Activated CD4-positive, CD25-positive, alpha-beta regulatory T cell treated with anti-CD3 and anti-CD28 coated beads, Interleukin-2, amount 50 U/mL, for 24 hours (primary cell): Measurements from ENCODE around the gene FBXO27.
"Not testable (repeated sequence)": the region's sequence is repeated elsewhere in the genome, so short reads cannot be mapped to it uniquely, and the experiment has no call there.

Experiments used
- ATAC-seq, 2 donors: fragments of 150-1000 bp; cut with Tn5 transposase; one replicate each; pipeline ENCODE4 v1.10.0; 2021; ENCODE audit warnings: mild to moderate bottlenecking in 1 of 2, moderate library complexity in 1 of 2

FBXO27 gene

DNA sequence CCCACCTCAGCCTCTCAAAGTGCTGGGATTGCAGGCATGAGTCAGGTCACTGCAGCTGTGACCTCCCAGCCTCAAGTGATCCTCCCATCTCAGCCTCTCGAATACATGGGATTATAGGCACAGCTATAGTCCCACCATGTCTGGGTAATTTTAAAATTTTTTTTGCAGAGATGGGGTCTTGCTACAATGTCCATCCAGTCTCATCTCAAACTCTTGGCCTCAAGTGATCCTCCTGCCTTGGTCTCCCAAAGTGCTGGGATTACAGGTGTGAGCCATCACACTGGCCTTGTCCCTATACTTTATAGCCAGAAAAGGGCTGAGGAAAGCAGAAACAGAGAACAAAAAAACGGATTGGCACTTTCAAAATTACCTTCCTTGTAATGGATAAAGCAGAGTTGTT lies 4.8 kb upstream of the FBXO27 start:
- ATAC-seq, result no peak

DNA sequence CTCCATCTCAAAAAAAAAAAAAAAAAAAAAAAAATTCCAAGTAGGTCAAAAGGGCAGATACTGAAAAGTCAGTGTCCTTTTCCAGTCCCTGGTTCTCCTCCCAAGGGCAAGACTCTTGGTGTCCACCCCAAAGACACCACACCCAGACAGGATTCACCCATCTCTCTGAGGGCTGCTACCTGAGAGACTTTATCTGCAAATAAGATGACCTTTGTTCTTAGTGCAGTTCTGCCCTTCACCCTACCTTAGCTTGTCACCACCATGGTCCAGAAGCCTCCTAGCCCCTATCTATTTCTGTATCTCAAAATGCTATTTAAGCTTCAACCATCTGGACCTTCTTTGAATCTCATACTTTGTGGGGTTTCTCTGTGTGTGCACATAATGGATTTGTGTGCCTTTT lies 4.2 kb upstream of the FBXO27 start:
- no peak for ATAC-seq

DNA sequence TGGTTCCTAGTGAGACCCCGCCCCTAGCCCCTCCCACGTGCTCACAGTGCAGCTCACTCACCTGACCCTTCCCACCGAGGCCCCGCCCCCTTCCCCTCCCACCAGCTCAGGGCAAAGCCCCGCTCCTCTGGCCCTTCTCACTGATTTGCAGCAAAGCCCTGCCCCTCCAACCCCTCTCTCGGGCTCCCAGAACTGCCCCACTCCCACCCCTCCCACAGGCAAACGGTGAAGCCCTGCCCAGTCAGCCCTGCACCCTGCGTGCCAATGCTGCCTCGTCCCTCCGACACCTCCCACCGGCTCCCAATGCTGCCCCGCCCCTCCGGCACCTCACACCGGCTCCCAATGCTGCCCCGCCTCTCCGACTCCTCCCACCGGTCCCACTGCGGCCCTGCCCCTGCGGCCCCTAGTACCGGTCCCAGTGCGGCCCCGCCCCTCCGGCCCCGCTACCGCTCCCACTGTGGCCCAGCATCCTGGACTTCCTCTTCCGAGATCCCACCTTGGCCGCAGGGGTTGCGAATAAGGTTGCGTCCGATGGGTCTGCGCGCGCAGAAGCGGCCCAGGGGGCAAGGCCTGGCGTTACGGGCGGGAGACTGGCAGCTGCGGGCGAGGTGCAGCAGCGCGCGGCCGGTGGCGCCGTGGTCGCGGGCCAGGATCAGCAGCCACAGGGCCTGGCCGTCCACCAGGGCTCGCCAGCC lies 834 bp downstream of the FBXO27 start:
- peak; percentile 91 to 93 for ATAC-seq

DNA sequence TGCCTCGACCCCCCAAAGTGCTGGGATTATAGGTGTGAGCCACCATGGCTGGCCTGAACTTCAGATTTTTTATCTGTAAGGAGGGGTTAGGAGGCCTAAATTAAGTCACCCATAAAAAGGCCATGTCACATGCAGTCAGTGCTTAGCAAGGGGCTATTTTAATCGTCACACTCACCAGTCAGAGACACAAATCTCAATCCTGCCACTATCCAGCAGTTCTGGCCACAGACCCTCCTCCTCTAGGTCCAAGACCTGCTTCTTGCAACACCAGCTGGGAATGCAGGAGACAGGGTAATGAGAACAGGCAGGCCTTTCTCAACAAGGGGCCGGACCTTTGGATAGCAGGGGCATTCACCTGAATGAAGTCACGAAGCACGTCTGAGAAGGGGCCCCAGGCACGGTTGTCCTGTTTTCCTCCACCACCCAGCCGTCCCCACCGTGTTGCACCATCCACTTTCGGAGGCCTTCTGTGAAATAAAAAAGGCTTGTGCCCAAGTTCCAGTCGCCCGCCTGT lies 1.4 kb downstream of the FBXO27 start:
- no peak for ATAC-seq

DNA sequence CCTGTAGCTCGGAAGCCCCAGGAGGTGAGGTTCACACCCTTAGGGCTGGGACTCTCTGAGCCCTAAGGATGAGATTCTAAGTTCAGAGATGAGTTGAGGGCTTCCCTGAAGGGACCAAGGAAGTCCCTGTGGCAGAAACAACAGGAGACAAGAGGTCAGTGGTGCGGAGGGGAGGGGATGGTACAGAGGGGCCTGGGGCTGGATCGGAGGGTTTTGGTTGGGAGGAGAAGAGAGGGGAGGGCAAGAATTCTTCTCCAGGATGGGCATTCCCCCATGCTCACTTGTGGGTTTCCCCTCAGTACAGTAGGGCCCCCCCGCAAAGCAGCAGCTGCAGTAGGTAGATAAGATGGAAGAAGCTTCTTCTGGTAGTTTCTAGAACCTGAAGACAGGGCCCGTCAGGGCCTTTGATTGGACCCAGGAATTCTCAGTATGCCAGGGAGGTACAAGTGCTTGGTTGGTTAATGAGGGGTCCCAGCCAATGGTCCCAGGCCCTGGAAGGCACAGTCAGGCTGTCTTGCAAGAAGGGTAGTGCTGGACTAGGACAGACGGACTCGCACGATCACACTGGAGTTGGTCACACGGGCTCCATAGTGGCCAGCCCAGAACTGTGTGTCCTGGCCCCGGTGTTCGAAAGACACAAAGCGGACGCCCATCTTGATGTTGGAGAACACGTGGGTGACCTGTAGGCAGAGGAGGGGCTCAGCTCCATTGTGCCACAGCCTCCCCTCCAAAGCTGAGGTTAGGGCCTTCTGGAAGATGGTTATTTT lies 7.3 kb downstream of the FBXO27 start:
- no peak for ATAC-seq

DNA sequence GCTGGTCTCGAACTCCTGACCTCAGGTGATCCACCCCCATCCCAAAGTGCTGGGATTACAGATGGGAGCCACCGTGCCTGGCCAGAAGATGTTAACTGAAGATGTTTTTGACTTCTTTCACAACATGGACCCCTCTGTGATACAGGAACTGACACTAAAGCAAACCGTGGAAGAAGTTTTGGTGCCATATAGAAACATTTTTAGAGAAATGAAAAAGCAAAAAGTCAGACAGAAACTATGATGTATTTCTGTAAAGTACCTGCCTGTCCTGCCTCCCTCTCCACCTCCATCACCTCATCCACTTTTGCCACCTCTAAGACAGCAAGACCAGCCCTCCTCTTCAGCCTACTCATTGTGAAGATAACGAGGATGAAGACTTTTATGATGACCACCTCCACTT lies 11.3 kb downstream of the FBXO27 start:
- ATAC-seq, result no peak

DNA sequence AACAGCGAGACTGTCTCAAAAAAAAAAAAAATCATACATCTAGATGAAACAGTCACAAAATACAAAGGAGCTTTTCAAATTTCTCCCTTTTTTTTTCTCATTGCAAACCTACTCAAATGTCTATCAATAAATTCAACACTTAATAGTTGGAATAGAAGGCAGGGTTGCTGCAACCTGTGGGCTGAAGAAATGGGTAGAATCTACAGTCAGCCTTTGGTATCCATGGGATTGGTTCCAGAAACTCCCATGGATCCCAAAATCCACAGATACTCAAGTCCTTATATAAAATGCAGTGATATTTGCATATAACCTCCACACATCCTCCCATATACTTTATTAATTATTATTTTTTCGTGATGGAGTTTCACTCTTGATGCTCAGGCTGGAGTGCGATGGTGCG lies 14.7 kb downstream of the FBXO27 start:
- ATAC-seq, result no peak

DNA sequence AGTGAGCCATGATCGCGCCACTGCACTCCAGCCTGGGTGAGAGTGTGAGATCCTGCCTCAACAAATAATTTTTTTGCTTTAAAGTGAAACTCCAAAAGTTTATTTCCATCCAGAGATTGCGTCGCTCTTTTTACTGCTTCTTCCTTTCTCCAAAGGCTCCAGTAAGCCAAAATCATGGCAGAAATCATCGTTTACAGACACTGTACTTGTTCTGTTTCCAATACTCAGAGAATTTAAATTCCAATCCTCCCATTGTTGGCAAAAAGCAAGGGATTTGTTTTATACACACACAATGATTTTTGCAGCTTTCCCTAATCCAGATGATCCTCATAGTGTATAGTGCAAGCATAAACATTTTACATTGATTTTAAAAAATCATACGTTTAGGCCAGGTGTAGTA lies 15.3 kb downstream of the FBXO27 start:
- no peak for ATAC-seq

DNA sequence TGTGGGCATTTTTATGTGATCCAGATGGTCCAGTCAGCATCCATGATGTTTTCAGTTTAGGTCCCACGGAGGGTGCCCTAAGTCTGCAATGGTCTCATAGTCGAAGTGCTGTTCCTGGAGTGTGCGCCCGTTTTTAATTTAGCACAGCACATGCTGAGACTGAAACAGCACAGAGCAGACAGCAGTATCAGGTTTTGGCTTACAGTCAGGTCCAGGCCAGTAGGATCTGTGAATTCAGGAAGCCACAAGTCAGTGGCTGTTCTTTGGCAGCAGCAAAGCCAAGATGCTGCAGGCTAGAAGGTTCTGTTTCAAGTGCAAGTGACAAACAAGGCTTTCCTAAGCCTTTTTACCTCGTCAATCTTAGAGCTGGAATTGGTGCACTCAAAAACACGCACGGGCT lies 18.3 kb downstream of the FBXO27 start:
- no peak for ATAC-seq

DNA sequence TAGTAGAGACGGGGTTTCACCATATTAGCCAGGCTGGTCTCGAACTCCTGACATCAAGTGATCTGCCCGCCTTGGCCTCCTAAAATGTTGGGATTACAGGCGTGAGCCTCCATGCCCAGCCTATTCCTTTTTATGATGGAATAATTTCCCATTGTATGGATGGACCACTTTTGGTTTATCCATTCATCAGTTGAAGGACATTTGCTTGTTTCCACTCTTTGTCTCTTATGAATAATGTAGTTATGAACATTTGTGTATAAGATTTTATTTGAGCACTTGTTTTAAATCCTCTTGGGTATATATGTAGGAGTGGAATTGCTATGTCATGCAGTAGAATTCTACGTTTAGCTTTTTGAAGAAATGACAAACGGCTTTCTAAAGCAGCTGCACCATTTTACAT lies 23.3 kb downstream of the FBXO27 start:
- no peak for ATAC-seq

DNA sequence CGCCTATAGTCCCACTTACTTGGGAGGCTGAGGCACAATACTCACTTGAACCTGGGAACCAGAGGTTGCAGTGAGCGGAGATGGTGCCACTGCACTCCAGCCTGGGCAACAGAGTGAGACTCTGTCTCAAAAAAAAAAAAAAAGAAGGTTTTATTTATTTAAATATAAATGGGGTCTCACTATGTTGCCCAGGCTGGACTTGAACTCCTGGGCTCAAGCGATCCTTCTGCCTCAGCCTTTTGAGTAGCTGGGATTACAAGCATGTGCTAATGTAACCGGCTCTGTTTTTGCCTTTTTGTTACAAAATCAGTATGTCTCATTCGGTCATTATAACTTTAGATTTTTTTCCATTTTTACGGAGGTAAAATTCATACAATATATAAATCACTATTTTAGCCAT lies 24.2 kb downstream of the FBXO27 start:
- ATAC-seq, result no peak

DNA sequence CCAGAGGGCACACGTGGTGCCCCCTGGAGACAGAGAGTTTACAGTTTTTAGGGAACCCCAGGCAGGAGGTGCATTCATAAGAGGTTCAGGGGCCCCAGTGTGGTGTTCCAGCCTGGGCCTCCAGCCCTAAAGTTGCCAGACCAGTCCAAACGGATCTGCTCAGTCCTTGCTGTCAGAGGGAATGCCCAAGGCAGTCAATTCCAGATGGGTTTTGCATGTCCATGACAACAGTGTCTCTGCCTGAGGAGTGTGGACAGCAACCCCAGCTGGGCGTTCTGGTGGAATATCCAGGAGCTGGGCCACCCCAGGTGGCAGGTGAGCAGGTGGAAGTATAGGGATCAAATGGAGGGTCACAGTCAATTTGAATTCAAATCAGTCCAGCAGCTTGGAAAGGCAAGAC lies 25.3 kb downstream of the FBXO27 start:
- no peak for ATAC-seq

DNA sequence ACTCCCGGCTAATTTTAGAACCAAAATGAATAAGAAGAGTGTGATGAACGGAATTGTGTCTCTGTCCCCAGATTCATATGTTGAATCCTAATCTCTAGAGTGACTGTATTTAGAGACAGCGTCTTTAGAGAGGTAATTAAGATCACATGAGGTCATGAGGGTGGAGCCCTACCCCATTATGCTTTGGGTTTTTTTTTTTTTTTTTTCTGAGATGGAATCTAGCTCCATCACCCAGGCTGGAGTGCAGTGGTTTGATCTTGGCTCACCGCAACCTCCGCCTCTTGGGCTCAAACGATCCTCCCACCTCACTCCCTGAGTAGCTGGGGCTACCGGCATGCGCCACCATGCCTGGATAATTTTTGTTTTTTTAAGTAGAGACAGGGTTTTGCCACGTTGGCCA lies 27.9 kb downstream of the FBXO27 start:
- ATAC-seq, result no peak

DNA sequence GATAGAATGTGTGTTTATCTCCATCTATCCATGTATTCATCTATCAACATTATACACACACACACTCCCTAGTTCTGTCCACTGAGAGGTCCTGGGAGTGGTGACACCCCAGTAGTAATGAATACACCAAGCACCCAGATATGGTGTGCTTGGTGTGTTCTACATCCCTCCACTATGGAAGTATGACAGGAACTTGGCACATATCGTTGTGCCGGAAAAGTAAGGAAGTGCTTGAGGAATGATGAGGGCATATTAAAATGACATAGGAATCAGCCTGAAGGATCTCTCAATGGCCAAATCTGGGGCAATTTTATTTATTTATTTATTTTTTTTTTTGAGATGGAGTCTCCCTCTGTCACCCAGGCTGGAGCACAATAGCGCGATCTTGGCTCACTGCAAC lies 28.6 kb downstream of the FBXO27 start:
- no peak for ATAC-seq

DNA sequence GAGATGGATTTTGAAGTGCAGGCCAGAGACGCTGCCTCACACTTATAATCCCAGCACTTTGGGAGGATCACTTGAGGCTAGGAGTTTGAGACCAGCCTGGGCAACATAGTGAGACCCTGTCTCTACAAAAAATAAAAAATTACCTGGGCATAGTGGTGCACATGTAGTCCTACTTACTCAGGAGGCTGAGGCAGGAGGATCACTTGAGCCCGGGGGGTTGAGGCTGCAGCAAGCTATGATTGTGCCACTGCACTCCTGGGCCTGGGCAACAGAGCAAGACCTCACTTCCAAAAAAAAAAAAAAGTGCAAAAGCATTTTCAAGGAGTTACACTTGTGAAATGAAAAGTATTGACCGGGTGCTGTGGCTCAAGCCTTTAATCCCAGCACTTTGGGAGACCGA lies 29.2 kb downstream of the FBXO27 start:
- ATAC-seq, result no peak

DNA sequence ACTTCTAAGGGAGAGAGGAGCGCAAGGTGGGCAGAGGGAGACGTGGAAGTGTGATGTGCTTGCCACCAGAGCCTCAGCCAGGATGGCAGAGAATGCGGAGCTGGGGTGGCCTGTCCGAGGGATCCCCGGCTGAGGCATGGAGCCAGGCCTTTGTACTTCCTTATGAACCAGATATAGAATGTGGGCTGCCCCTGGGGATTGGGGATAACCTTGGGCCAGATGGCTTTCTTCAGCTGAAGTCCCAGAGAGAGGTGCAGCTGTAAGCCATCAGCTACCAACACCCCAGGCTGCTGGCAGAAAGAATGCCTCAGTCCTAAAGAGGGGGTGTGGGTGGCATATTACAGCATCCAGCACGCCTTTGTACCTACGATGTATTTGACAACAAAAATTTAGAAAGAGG lies 31.3 kb downstream of the FBXO27 start:
- ATAC-seq, result no peak

DNA sequence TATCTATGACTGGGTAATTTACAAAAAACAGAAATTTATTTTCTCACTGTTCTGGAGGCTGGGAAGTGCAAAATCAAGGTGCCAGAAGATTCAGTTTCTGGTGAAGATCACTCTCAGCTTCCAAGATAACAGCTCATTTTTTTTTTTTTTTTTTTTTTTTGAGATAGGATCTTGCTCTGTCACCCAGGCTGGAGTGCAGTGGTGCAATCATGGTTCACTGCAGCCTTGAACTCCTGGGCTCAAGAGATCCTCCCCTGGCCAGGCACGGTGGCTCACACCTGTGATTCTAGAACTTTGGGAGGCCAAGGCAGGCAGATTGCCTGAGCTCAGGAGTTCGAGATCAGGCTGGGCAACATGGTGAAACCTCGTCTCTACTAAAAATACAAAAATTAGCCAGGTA lies 34.8 kb downstream of the FBXO27 start:
- ATAC-seq, result not testable (repeated sequence)

DNA sequence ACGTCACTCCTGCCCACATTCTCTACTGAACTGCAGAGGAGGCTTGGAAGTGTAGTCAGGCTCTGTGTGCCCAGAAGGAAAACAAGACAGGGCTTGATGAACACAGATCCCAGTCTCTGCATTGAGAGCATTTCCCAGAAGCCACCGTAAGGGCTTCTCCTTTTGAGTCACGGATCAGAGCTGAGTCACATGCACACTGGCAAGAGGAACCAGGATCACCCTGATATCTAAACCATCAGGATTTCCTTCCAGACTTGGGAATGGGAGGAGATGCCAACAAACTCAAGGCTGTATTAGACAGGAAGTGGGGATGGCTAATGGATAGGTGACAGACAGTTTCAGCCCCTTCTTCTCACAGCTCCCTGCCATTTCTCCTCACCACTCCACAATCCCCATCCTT lies 39.1 kb downstream of the FBXO27 start:
- ATAC-seq, result no peak

DNA sequence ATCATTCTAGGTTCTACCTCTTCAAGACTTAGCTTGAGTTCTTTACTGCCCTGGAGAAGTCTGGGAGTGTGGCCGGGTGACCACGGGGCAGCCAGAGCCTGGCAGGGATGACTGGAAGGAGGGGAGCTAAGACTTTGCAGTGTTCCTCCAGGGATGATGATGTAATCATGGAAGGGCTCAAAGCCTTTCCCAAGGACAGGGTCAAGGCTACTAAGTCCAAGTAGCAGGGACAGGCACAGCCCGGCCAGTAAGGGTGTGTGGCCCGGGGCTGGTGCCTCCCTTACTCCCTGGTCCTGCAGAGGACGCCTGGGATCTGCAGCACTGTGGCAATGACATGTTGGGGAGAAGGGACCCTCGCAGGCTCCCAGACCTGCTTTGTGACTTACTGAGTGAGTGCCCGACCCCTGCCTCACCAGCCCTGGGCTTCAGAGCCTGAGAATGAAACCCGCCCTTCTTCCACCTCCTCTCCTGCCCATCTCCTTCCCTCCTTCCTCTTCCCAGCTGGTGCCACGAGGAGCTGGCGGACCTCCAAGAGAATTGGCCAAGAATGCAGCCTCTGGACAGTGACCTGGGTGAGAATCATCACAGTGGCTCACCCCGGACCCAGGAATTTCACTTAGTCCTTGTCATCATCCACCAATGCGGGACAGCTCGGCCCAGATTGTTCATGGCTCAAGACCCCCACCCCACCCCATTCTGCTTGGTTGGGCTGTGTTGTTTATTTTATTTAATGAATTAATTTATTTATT lies 41.2 kb downstream of the FBXO27 start:
- ATAC-seq, result no peak

DNA sequence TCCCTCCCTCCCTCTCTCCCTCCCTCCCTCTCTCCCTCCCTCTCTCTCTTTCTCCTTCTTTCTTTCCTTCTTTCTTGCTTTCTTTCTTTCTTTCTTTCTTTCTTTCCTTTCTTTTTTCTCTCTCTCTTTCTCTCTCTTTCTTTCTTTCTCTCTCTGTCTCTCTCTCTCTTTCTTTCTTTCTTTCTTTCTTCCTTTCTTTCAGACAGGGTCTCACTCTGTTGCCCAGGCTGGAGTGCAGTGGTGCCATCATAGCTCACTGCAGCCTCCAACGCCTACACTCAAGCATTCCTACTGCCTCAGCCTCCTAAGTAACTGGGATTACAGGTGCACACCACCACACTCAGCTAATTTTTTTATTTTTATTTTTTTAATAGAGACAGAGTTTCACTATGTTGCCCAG lies 42.7 kb downstream of the FBXO27 start:
- ATAC-seq, result not testable (repeated sequence)

DNA sequence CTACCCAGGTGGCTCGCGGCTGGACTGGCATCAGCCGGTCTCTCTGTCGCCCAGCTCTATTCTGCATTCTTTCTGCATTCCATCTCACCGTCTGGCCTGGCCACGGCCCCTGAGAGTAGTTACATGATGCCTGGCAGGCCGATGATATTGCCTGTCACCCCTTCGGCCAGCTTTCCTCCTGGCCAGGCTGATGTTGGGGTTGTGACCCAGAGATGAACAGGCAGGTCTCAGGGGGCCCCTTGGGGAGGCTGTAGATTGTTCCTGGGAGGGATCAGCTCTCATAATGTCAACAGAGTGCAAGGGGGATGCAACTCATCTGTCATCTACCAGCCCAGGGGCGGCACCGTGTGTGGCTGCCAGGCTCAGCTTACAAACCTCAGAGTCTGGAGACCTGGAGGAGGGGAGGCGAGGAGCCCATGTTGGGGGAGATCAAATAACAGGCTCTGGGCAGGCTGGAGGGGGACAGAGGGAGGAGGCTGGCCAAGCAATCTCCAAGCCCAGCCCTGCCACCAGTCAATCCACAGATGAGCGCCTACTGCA lies 43.2 kb downstream of the FBXO27 start:
- ATAC-seq, result no peak

DNA sequence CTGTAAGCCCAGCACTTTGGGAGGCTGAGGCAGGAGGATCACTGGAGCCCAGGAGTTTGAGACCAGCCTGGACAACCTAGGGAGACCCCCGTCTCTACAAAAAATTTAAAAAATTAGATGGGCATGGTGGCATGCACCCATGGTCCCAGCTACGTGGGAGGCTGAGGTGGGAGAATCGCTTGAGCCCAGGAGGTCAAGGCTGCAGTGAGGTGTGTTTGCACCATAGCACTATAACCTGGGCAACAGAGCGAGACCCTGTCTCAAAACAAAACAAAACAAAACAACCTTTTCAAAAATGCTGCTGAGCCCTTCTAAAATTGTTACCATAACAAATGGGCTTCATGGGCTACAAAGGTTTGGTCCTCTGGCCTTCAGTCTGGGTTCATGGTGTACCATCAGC lies 43.7 kb downstream of the FBXO27 start:
- ATAC-seq, result not testable (repeated sequence)

DNA sequence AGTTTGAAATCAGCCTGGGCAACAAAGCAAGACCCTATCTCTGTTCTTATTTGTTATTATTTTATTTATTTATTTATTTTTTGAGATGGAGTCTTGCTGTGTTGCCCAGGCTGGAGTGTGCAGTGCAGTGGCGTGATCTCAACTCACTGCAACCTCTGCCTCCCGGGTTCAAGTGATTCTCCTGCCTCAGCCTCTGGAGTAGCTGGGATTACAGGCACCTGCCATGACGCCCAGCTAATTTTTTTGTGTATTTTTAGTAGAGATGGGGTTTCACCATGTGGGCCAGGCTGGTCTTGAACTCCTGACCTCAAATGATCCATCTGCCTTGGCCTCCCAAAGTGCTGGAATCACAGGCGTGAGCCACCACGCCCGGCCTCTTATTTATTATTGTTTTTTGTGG lies 44.6 kb downstream of the FBXO27 start:
- not testable (repeated sequence) for ATAC-seq
